Stimulated activated CD8-positive, alpha-beta memory T cell treated with anti-CD3 and anti-CD28 coated beads, Interleukin-4, amount 100 ng/mL, for 48 hours (primary cell): Measurements from ENCODE around the gene PIAS4.

Experiments used
- DNase-seq: peaks from one replicate; pipeline ENCODE4 v3.0.0-alpha.2; 2020

Gene PIAS4

DNA sequence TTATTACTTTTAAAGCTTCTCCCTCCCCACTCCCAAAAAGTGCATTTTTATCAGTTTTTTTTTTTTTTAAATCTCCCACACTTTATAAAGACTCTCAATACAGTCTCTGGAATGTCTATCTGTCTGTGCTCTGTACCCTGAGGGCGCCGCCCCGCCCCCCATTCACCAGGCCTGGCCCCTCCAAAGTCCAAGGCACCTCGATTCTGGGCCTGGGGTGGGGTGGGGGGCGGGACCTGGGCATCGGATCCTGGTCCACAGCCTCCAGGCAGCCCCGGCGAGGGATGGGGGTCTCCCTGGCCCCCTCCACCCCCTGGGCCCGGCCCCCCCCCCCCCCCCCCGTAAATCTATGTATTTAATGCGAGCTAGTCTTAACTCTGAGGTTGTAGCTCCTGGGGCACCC lies 35.9 kb downstream of the PIAS4 start:
- no peak for DNase-seq

DNA sequence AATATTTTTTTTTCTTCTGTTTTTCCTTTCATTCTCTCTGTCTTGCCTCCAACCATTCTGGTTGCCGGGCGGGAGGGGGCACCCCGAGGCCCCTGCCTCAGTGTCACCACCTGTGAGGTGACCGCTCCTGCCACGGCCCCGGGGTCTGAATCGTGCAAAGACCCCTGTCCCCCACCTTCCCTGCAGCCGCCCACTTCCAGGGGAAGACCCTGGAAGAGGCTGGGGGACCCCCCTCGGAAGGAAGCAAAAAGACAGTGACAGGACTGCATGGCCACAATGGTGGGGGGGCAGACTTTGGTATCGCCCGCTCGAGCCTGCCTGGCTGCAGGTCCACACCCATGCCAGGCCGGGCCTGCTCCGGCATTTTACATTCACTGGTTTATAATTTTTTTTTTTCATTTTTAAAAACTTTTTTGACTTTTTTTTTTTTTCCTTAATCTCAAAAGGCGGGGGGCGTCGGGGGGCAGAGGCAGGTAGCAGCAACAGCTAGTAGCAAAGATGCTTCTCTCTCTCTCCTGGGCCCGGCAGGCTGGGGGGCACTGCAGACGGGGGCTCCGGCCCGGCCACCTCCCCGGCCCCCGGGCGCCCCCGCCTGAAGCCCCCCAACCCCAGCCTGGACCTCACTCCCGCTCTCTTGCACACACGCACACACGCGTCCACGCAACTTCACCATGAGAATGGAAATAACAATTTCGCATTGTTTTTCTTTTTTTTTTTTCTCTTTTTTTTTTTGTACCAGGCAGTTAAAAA lies 36.6 kb downstream of the PIAS4 start:
- DNase-seq, result no peak

DNA sequence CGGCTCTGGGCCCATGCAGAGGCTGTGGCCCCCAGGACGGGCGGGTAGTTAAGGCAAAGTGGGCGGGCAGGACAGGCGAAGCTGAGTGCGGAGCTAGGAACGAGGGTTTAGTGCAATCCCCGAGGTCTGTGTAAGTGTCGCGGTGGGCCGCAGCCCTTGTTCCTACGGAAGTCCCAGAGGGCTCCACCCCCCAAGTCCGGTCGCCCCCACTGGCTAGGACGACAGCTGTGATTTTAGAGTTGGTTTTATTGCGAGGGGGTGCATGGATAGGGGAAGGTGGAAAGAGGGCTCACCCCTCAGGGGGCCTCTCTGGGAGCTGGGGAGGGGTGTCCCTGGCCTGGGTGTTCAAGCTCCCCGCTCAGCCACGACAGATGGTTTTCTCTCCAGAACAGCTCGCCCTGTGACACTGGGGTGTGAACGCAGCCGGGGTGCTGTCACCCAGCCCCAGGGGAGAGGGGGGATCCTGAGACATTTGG lies 37.5 kb downstream of the PIAS4 start:
- DNase-seq, result no peak

DNA sequence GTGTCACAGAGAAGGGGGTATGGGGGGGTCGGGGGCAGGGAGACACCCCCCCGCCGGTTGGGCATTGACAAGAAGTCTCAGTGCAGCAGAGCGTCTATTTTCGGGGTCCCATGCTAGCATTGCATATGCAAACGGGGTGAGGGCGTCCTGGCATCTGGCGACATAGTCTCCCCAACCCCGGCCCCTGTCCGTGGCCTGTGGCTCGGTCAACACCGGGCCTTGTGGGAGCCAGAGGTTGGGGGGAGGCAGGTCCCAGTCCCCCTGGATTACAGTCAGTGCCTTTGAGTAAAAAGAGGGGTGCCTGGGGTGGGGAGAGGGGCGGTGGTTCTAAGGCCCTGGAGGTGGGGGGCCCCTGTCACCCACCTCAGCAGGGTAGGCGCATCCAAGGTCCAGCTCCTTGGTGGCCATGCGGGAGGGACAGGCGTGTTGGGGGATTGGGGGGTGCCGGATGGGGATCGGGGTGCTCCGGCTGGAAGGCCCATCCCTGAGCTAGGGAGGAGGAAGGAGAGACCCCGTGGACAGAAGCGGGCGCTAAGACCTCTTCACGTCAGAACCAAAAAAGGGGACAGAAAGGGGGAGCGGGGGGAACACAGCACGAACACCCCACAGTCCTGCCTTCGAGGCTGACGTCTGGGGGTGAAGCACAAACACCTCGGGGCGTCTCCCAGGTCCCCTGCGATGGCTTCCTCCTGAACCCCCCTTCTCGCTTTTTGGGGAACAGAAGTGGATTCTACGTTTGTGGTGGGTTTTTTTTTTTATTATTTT lies 38.2 kb downstream of the PIAS4 start:
- no peak for DNase-seq

GRCh38 chr19:4046362-4046691 lies 38.8 kb downstream of the PIAS4 start:
- DNase-seq, result no peak

DNA sequence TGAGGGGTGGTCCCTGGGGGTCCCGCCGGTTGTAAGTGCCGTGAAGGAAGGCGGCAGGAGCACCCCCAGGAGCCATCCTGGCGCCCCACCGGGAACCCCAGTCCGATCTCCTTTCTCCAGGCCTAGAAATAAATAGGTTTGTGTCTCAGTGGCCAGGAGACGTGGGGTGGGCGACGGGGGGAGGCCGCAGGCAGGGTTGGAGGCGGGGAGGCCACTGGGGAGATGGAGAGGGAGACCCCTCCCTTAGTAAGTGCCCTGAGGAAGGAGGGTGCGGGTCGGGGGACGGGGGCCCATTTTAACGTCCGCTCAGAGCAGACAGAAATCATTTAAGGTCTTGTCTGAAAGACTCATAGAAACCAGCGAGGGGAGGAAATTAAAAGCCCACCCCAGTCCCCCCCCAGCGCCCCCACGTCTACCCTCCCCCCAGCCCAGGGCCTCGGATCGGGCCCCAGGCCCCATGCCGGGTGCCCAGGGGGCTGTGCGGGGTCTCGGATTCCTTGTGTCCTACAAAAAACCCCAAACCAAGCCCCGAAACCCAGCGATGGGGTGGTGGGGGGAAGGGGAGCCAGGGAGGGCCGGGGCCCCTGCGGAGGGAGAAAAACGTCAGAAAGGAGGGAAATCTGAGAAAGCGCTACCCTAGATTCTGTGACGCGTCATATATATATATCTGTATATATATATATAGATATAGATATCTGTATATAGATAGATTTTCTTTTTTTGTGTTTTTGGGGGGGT lies 39.6 kb downstream of the PIAS4 start:
- DNase-seq, result no peak

DNA sequence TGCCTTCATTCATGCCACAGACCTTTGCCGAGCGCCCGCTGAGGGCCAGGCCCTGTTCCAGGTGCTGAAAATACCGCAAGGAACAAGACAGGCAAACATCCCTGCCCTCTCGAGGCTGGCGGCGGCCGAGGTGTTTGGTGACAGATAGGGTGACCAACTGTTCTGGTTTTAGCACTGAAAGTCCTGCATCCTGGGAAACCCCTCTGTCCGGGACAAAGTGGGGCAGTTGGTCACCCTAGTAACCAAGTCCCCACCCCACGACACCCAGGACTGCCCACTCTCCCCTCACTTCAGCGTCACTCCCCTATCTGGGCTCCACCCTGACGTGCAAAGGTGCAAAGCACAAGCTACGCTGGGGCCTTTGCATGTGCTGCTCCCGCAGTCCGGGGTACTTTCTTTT lies 41.9 kb downstream of the PIAS4 start:
- DNase-seq, result no peak

DNA sequence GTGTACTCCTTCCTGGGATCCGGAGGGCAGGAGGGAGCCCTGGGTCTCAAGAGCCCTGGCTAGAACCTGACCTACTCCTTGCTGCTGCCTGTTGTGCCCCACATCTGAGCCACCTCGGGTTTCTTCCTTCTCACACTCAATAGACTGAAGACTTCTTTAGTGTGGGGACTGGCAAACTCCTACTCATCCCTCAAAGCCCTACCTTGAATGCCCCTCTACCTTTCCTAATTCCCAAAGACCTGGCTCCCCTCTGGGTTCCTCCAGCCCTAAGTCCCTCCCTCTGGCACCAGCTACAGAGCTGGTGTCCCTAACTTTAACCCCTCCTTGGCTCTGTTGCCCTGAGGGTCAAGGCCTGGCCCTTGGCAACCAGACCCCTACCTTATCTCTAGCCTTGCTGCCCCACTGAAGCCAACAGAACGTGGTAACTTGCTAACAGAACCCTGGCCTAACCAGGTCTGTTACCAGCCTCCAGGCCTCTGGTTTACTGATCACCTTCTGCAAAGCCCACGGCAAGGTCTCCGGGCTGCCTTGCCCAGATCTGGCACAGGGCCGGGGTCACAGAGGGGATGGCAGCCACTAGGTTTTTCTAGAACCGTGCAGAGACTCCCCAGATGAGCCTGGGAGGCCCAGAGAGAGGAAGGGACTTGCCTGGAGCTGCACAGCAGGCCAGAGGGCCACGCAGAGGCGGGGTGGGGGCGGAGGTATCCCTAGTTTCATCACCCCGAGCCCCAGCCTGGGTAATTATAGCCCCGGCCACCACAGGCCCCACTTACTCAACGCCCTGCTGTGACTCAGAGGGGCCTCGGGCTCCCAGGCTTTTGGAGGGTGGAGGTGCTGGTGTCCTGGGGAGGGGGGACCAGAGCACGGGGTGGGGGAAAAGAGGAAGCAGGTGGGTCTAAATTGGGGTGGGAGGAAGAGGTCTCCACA lies 43.9 kb downstream of the PIAS4 start:
- peak; percentile 76 for DNase-seq

DNA sequence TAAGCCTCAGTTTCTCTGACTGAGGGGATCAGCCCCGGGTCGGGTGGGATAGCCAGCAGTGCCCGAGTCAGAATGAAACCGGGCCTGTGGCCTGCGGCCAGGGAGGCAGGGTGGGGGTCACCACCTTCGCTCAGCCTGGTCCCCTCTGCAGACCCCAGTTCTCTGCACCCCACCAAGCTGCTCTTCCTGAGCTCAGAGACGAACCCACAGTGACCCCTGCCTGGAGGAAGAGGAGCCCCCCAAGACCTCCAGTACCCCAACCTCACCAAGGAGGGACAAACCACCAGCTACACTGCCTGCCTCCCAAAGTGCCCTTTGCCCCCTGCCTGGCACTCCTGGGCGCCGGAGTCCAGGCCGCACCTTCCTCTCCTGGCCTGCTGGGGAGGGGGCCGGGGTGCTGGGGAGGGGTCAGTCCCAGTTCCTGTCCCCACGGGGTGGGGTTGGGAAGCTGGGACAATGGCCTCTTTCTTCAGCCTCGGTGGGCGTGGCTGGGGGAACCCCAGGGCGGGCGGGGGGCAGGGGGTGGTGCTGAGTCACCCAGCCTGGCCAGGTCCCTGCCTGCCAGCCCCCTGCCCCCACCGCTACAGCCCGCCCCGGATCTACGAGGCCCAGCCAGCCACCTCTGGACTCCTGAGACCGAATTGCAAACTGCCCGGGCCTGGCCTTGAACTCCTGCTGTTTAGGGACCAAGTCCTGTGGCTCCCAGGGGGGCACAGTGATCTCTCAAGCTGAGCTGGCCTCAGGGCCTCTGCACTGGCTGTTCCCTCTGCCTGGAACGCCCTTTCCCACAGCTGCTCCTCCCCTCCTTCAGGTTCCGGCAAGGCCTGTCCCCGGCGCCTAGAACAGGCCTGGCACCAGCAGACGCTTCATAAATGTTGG lies 44.8 kb downstream of the PIAS4 start:
- DNase-seq, result no peak

DNA sequence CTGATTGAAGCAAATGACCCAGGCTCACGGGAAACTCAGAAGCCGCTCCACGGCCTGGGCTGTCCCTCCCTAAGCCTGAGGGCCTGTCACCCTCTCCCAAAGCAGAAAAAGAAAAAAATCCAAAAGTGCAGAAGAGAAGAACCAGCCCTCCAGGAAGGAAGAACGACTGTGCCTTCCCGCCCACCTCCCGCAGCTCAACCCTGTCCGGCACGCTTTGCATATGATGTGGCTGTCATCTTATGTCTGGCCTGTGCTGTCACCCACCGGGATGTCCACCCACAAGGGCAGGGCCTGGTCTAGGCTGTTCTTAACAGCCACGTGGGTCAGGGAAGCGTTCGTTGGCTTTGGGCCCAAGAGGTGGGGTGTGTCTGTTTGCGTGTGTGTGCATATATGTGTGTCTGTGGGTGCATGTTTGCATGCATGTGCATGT lies 45.5 kb downstream of the PIAS4 start:
- DNase-seq, result no peak

- no peak for DNase-seq
These were observed 46.1 kb downstream of the PIAS4 start for GRCh38 chr19:4053423-4054324.

GRCh38 chr19:4054441-4055208 lies 47.1 kb downstream of the PIAS4 start:
- no peak for DNase-seq

GRCh38 chr19:4055209-4055552 lies 47.6 kb downstream of the PIAS4 start:
- no peak for DNase-seq

GRCh38 chr19:4057931-4058692 lies 50.6 kb downstream of the PIAS4 start:
- peak; percentile 83 for DNase-seq

- no peak for DNase-seq
These were observed 51.3 kb downstream of the PIAS4 start for GRCh38 chr19:4058693-4059452.

GRCh38 chr19:4059453-4059871 lies 51.9 kb downstream of the PIAS4 start:
- no peak for DNase-seq

DNA sequence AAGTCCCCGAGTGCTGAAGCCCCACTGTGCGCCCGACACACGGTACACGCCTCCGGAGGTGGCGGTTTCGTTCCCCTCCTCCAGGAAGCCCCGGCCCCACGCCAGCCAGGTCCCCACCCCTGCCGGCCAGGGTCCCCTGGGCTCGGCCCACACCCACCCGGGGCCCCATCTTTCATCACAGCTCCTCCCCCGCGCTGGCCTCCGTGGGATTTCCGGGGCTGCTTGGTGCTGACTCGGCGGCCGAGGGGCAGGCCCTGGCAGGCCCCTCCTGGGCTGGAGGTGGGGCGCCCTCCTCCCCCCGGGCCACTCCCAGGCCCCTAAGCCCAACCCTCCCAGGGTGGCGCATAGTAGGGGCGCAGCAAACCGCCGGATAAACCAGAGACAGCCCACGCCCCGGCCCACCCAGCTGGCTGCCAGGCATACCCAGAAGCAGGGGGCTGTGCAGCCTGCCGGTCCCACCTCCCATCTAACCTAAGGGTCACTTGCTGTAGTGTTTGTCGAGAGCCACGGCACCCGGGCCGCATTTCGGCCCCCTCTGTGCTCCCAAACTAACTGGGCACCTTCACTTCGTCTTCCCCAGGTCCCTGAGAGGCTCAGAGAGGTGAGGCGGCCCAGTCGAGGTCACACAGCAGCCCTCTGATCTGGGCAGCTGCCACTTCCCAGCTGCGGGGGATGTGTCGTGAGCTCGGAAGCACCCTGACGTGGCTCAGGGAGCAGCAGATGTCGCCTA lies 52.5 kb downstream of the PIAS4 start:
- peak; percentile 79 for DNase-seq
